ENCODE results near the gene NFIB. TPM values are rescaled to one million over a fixed set of nuclear protein-coding genes. Genes with fewer than 3 reads are reported as not detected.

The NFIB gene
- total RNA-seq, 1 donor from 2014 or later = 66.3 TPM

GRCh38 chr9:14193328-14193990, 120.5 kb downstream of the NFIB start:
- H3K9me3 Mint-ChIP-seq (ENCODE audit: low read depth) = no peaks in the 10 kb centered on the region
- no peaks in the 10 kb centered on the region for H3K27me3 Mint-ChIP-seq (ENCODE audit: low read depth)
- no peak overlapping the region for H3K4me3 Mint-ChIP-seq (ENCODE audit: unreplicated experiment)
- H3K36me3 Mint-ChIP-seq (ENCODE audit: low read depth) = peaks cover 2% of the 10 kb centered on the region
- TF ChIP-seq, protein P1, sequence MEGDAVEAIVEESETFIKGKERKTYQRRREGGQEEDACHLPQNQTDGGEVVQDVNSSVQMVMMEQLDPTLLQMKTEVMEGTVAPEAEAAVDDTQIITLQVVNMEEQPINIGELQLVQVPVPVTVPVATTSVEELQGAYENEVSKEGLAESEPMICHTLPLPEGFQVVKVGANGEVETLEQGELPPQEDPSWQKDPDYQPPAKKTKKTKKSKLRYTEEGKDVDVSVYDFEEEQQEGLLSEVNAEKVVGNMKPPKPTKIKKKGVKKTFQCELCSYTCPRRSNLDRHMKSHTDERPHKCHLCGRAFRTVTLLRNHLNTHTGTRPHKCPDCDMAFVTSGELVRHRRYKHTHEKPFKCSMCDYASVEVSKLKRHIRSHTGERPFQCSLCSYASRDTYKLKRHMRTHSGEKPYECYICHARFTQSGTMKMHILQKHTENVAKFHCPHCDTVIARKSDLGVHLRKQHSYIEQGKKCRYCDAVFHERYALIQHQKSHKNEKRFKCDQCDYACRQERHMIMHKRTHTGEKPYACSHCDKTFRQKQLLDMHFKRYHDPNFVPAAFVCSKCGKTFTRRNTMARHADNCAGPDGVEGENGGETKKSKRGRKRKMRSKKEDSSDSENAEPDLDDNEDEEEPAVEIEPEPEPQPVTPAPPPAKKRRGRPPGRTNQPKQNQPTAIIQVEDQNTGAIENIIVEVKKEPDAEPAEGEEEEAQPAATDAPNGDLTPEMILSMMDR (IDR thresholded peaks at IDR 0.05) = no peak
- H3K4me1 Mint-ChIP-seq (ENCODE audit: low read depth) = peaks cover 23% of the 10 kb centered on the region
- no peak for DNase-seq (ENCODE audit: low spot score)
- H3K27ac Mint-ChIP-seq (ENCODE audit: unreplicated experiment) = no peak overlapping the region

DNA sequence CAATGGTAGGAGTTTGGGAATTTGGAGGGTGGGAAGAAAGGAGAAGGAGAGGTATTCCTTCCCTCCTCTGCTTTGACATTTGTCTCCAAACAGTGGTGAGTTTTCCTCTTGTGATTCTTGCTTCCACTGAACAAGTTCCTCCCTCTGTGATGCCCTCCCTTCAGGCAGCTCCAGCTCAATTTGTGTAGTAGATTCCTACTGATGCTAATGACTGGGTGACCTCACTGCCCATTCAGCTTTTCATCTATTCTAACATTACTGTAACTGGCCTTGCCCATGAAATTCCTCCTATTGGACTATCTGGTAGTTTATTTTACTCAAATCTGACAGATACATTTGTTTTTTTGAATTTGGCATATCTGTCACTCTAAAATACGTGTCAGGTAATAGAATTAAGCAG, 121.4 kb downstream of the NFIB start:
- Mint-ChIP-seq H3K27ac (ENCODE audit: unreplicated experiment) (no peak overlapping the region), H3K27me3 (ENCODE audit: low read depth) (no peaks in the 10 kb centered on the region), H3K36me3 (ENCODE audit: low read depth) (peaks cover 2% of the 10 kb centered on the region), H3K4me1 (ENCODE audit: low read depth) (peaks cover 16% of the 10 kb centered on the region), H3K4me3 (ENCODE audit: unreplicated experiment) (no peak overlapping the region), H3K9me3 (ENCODE audit: low read depth) (no peaks in the 10 kb centered on the region)
- TF ChIP-seq, protein P1 (IDR thresholded peaks at IDR 0.05) = no peak
- no peak for DNase-seq (ENCODE audit: low spot score)

- Mint-ChIP-seq H3K36me3 (ENCODE audit: low read depth) (peaks cover 2% of the 10 kb centered on the region), H3K27ac (ENCODE audit: unreplicated experiment) (no peak overlapping the region), H3K4me1 (ENCODE audit: low read depth) (peaks cover 7% of the 10 kb centered on the region), H3K4me3 (ENCODE audit: unreplicated experiment) (no peak overlapping the region), H3K27me3 (ENCODE audit: low read depth) (no peaks in the 10 kb centered on the region), H3K9me3 (ENCODE audit: low read depth) (no peaks in the 10 kb centered on the region)
- no peak for DNase-seq (ENCODE audit: low spot score)
- TF ChIP-seq, protein P1 (IDR thresholded peaks at IDR 0.05) = no peak
Measured at GRCh38 chr9:14191512-14191911, 122.4 kb downstream of the NFIB start.

GRCh38 chr9:14190240-14190639, 123.7 kb downstream of the NFIB start:
- no peak for DNase-seq (ENCODE audit: low spot score)
- TF ChIP-seq, protein P1 (IDR thresholded peaks at IDR 0.05) = no peak
- Mint-ChIP-seq H3K9me3 (ENCODE audit: low read depth) (no peaks in the 10 kb centered on the region), H3K36me3 (ENCODE audit: low read depth) (peaks cover 2% of the 10 kb centered on the region), H3K27me3 (ENCODE audit: low read depth) (no peaks in the 10 kb centered on the region), H3K27ac (ENCODE audit: unreplicated experiment) (no peak overlapping the region), H3K4me1 (ENCODE audit: low read depth) (peaks cover 7% of the 10 kb centered on the region), H3K4me3 (ENCODE audit: unreplicated experiment) (no peak overlapping the region)

DNA sequence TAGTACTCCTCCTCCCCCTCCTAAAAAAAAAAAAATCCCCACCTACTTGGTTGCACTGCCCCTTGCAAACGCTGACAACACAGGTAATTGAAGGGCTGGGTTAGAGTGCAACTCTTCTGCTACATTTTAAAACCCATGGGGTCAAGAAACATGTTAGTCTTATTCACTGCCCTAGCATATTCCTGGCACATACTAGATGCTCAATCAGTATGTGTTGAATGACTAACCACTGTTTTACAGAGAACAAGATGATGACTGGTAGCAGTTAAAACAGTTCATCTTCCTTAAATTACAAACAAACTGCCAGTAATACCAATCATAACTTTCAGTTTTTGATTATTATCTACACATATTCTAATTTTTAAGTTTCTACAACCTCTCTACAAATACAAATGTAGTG, 124.4 kb downstream of the NFIB start:
- Mint-ChIP-seq H3K4me1 (ENCODE audit: low read depth) (peaks cover 7% of the 10 kb centered on the region), H3K9me3 (ENCODE audit: low read depth) (no peaks in the 10 kb centered on the region), H3K36me3 (ENCODE audit: low read depth) (peaks cover 2% of the 10 kb centered on the region), H3K27ac (ENCODE audit: unreplicated experiment) (no peak overlapping the region), H3K4me3 (ENCODE audit: unreplicated experiment) (no peak overlapping the region), H3K27me3 (ENCODE audit: low read depth) (no peaks in the 10 kb centered on the region)
- TF ChIP-seq, protein P1 (IDR thresholded peaks at IDR 0.05) = no peak
- DNase-seq (ENCODE audit: low spot score) = no peak
